ENCODE results near the gene DIRAS2.
A peak's percentile ranks its signal among the peaks of the same experiment; 100 is the strongest.
"Not testable (repeated sequence)": the region's sequence is repeated elsewhere in the genome, so short reads cannot be mapped to it uniquely, and the experiment has no call there.

DIRAS2 gene

GRCh38 chr9:90642570-90643539, at the start of gene DIRAS2:
Gene DIRAS2, minus strand, starts transcription at chr9:90642824. Its CDS starts 28,997 bp downstream, at chr9:90613827.
- DNase-seq: peak; percentile 67

GRCh38 chr9:90684736-90685135, 42.1 kb upstream of the DIRAS2 start:
- DNase-seq: no peak

- DNase-seq: no peak
Observed at GRCh38 chr9:90684106-90684505, 41.5 kb upstream of the DIRAS2 start.

- no peak for DNase-seq
Observed at GRCh38 chr9:90680534-90680933, 37.9 kb upstream of the DIRAS2 start.

GRCh38 chr9:90665072-90665471, 22.4 kb upstream of the DIRAS2 start:
- DNase-seq: no peak

DNA sequence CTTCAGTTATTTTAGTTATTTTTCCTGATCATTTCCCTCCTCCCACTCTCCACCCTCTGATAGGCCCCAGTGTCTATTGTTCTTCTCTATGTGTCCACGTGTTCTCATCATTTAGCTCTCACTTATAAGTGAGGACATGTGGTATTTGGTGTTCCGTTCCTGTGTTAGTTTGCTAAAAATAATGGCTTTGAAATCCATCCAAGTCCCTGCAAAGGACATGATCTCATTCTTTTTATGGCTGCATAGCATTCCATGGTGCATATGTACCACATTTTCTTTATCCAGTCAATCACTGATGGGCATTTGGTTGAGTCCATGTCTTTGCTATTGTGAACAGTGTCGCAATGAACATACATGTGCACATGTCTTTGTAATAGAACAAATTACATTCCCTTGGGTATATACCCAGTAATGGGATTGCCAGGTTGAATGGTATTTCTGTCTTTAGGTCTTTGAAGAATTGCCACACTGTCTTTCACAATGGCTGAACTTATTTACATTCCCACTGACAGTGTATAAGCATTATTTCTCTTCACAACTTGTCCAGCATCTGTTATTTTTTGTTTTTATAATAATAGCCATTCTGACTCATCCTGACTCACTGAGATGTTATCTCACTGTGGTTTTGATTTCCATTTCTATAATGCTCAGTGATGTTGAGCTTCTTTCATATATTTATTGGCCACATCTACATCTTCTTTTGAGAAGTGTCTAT, 17.2 kb upstream of the DIRAS2 start:
- DNase-seq: no peak

- no peak for DNase-seq
Observed at GRCh38 chr9:90658783-90659182, 16.2 kb upstream of the DIRAS2 start.

DNA sequence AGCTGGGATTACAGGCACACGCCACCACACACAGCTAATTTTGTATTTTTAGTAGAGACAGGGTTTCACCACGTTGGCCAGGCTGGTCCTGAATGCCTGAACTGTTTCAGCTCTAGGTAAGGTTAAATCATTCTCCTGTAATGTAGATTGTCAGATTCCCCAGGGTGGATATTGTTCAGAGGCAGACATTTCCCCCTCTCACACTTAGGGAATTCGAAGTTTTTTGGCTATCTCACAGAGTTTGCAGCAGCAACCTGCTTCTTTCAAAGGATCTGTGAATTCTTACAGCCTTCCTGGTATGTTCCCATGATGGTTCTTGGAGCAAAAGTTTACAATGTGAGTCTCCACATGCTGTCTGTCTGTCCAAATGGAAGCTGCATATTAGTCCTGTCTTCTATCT, 15.6 kb upstream of the DIRAS2 start:
- no peak for DNase-seq

- DNase-seq: not testable (repeated sequence)
Observed at GRCh38 chr9:90656876-90657275, 14.3 kb upstream of the DIRAS2 start.

GRCh38 chr9:90651246-90651645, 8.6 kb upstream of the DIRAS2 start:
- DNase-seq: no peak

DNA sequence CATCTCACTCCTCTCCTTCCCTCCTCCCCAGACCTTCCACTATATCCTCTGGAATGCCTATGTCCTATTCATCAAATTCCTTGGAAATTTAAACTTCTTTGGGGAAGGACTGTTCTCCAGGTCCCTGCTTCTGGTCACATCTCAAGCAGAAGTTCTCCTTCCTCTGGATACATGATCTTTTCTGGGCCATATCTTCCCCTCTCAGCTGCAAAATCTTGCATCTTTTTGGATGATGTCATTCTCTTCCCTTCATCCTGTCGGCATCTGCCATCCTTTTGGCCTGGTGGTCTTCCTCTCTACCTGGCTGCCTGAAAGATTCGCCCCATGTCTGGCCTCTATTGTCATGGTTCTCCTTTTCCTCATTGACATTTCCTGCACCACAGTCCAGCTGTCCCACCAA, 5.2 kb upstream of the DIRAS2 start:
- DNase-seq: no peak

DNA sequence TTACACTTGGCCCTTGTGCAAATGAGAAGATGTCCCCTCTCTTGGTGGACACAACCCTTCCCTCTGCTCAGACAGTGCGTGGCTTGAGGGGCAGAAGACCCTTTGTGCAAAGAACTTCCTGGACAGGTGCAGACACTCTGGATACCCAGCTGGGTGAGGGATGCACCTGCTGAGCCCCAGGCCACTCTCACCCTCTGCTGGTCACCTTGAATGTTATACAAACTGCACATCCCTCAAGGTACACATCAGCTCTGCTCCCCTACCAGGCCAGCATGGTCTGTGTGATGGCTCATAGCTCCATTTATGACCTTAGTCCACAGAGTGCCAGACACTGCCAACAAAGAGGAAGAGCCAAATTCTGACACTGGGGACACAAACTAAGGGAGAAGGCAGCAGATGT, 3.1 kb upstream of the DIRAS2 start:
- no peak for DNase-seq

DNA sequence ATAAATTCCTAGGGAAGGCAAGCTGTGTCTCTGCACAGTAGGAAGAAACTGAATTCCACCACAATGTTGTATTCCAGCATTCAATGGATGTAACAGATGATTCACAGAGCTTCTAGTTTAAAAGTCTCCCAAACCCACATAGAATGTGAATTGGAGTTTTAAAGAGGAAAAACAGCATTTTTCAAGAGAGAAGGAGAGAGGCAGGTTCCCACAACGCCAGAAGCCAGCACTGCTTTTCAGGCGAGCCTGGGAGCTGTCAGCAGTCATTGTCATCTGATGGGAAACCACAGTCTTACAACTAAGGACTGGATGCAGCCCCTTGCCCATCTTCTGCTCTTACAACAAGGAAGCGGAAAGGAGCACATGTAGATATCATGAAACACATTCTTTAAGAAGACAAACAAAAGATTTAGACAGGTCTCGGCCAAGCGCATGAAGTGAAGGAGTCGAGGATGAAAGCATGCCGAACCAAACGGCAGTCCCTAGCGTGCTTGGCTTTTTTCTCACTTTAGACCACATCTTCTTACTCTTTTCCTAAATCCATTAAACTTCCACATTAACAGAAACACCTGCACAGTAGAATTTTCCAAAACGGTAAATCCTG, 638 bp downstream of the DIRAS2 start:
- no peak for DNase-seq

DNA sequence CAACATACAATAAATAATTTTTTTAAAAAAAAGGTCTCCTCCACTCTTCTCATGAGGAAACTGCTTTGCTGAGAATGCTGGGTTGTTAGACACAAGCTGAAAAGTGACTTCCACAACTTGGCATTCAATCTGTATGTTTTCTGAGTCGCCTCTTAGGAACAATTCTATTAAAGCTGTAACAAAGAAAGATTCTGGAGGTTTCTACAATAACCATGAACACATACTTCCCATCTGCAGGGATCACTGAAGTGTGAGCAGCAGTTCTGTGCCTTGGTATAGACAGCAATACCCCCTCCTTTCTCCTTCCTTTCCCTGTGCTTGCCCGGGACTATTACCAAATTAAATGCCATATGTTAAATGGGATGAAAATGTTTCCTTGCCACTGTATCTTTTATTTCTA, 1.5 kb downstream of the DIRAS2 start:
- no peak for DNase-seq

DNA sequence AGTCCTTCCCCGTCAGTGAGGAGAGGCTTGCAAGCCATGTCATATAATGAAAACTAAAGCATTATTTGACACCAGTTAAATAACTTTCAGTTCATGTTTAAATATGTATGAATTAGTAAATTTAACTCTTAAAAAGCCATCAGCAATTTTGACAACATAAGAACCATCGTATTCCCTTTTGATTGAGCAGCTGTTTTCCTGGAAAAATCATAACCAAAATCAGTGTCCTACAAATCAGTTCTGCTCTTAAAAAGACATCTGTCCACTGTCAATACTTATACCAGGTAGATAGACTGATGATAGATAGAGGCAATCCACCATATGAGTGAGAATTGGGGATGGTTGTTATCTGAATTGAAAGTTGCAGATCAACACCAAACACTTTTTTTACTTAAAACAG, 2.3 kb downstream of the DIRAS2 start:
- DNase-seq: no peak

DNA sequence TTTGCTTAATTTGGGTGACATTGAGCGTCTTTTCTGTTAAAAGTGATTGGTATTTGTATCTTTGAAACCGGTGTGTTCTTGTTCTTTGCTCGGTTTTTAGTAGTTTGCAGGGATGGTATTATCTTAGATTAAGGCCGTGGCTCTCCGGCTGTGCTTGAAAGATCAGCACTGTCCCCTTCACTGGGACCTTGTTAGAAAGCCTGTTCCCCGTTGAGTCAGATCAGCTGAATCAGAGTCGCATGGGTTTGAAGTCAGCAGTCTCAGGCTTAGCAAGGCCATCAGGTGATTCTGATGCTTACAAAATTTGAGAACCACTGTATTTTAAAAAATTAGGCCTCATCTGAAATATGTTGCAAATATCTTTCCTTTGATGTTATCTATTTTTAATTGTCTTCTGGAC, 5.0 kb downstream of the DIRAS2 start:
- DNase-seq: no peak

- DNase-seq: no peak
Observed at GRCh38 chr9:90632647-90633207, 9.9 kb downstream of the DIRAS2 start.

- DNase-seq: no peak
Observed at GRCh38 chr9:90631964-90632363, 10.7 kb downstream of the DIRAS2 start.

- DNase-seq: no peak
Observed at GRCh38 chr9:90629991-90630390, 12.6 kb downstream of the DIRAS2 start.

- DNase-seq: no peak
Observed at GRCh38 chr9:90629354-90629753, 13.3 kb downstream of the DIRAS2 start.

DNA sequence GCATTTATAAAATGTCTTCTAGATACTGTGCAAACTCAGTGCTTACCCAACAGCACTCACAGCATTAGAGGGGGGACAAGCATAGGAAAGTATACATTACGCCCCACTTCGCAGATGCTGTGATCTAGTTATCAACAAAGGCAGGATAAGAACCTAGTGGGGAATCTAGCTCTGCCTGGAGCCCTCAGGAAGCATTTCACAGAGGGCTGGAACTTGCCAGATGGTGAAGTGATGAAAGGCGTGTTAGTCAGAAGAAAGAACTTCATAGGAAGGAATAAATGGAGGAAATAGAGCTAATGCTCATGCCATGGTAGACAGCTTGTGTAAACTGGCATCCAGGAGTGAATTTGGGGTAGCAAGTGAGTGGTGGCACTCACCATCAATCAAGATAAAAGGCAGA, 25.8 kb downstream of the DIRAS2 start:
- DNase-seq: no peak

GRCh38 chr9:90613502-90613901, 29.1 kb downstream of the DIRAS2 start:
- no peak for DNase-seq

- no peak for DNase-seq
Observed at GRCh38 chr9:90612957-90613356, 29.7 kb downstream of the DIRAS2 start.

Data from RPMI8226 (cell line).